ENCODE results near the gene NEUROD6. TPM values are rescaled to one million over a fixed set of nuclear protein-coding genes. Genes with fewer than 3 reads are reported as not detected.

The NEUROD6 gene
- total and polyA plus RNA-seq, 2 experiments from 2014 or later, result not detected

DNA sequence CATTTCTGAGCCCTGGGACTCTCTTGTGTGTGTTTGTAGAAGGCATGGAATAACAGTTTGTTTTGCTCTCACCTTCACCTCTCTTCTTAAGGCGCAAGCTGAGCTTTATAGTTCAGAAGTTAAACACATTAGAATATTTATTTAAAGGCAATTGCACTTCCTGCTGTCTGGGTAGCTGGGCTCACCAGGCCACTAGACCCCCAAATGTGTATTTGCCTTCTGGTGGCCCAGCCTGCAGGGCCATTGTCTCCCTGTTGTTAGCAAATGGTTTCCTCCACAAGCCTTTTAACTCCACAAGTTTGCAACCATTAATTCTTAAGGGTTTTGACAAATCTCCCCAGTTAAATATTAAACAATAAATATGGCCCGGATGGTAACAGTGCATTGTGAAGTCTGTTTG is 31.1 kb upstream of the NEUROD6 start (continued):
- TF ChIP-seq, protein P1, sequence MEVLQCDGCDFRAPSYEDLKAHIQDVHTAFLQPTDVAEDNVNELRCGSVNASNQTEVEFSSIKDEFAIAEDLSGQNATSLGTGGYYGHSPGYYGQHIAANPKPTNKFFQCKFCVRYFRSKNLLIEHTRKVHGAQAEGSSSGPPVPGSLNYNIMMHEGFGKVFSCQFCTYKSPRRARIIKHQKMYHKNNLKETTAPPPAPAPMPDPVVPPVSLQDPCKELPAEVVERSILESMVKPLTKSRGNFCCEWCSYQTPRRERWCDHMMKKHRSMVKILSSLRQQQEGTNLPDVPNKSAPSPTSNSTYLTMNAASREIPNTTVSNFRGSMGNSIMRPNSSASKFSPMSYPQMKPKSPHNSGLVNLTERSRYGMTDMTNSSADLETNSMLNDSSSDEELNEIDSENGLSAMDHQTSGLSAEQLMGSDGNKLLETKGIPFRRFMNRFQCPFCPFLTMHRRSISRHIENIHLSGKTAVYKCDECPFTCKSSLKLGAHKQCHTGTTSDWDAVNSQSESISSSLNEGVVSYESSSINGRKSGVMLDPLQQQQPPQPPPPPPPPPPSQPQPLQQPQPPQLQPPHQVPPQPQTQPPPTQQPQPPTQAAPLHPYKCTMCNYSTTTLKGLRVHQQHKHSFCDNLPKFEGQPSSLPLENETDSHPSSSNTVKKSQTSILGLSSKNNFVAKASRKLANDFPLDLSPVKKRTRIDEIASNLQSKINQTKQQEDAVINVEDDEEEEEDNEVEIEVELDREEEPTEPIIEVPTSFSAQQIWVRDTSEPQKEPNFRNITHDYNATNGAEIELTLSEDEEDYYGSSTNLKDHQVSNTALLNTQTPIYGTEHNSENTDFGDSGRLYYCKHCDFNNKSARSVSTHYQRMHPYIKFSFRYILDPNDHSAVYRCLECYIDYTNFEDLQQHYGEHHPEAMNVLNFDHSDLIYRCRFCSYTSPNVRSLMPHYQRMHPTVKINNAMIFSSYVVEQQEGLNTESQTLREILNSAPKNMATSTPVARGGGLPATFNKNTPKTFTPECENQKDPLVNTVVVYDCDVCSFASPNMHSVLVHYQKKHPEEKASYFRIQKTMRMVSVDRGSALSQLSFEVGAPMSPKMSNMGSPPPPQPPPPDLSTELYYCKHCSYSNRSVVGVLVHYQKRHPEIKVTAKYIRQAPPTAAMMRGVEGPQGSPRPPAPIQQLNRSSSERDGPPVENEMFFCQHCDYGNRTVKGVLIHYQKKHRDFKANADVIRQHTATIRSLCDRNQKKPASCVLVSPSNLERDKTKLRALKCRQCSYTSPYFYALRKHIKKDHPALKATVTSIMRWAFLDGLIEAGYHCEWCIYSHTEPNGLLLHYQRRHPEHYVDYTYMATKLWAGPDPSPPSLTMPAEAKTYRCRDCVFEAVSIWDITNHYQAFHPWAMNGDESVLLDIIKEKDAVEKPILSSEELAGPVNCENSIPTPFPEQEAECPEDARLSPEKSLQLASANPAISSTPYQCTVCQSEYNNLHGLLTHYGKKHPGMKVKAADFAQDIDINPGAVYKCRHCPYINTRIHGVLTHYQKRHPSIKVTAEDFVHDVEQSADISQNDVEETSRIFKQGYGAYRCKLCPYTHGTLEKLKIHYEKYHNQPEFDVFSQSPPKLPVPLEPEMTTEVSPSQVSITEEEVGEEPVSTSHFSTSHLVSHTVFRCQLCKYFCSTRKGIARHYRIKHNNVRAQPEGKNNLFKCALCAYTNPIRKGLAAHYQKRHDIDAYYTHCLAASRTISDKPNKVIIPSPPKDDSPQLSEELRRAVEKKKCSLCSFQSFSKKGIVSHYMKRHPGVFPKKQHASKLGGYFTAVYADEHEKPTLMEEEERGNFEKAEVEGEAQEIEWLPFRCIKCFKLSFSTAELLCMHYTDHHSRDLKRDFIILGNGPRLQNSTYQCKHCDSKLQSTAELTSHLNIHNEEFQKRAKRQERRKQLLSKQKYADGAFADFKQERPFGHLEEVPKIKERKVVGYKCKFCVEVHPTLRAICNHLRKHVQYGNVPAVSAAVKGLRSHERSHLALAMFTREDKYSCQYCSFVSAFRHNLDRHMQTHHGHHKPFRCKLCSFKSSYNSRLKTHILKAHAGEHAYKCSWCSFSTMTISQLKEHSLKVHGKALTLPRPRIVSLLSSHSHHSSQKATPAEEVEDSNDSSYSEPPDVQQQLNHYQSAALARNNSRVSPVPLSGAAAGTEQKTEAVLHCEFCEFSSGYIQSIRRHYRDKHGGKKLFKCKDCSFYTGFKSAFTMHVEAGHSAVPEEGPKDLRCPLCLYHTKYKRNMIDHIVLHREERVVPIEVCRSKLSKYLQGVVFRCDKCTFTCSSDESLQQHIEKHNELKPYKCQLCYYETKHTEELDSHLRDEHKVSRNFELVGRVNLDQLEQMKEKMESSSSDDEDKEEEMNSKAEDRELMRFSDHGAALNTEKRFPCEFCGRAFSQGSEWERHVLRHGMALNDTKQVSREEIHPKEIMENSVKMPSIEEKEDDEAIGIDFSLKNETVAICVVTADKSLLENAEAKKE (CRISPR knock-in tag; IDR thresholded peaks at IDR 0.05), result no peak
- TF ChIP-seq CREB1 (CRISPR knock-in tag; IDR thresholded peaks at IDR 0.05; ENCODE audit: low read depth), result no peak

DNA sequence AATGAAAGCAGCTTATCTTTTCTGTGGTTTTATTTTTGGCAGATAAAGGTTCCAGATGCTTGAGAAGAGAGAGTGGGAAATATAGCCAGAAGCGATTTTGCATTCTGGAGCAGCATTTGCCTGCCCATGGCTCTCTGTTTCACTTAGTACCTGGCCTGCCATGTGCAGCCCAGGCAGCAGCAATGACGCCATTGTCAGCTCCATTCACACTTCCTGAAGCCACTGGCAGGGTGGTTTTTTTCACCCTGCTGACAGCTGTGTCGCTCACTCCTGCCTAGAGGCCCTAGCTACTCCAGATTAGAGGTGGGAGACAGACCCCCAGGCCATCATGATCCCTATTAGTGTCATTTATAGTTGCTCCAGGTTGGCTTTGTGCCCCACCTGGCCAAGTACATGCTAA is 30.1 kb upstream of the NEUROD6 start:
- H3K4me3 ChIP-seq, result no peak overlapping the region
- H3K9me3 Mint-ChIP-seq, result no peaks in the 10 kb centered on the region
- H3K4me3 Mint-ChIP-seq, result no peak overlapping the region
- H3K4me2 ChIP-seq, result no peak overlapping the region
- H3K27ac Mint-ChIP-seq, result no peak overlapping the region
- no peaks in the 10 kb centered on the region for H4K20me1 ChIP-seq (replicated peaks; ENCODE audit: insufficient read depth)
- H3K27ac ChIP-seq (ENCODE audit: low read depth), result no peak overlapping the region
- TF ChIP-seq POLR2AphosphoS5 (IDR thresholded peaks at IDR 0.05; ENCODE audit: low read depth) (no peak), ZNF331 (CRISPR knock-in tag; IDR thresholded peaks at IDR 0.05; ENCODE audit: low read depth) (no peak), ZNF114 (CRISPR knock-in tag; IDR thresholded peaks at IDR 0.05) (no peak), CREB1 (CRISPR knock-in tag; IDR thresholded peaks at IDR 0.05; ENCODE audit: low read depth) (no peak), EZH2phosphoT487 (IDR thresholded peaks at IDR 0.05; ENCODE audit: unreplicated experiment) (no peak)
- TF ChIP-seq, protein P2, sequence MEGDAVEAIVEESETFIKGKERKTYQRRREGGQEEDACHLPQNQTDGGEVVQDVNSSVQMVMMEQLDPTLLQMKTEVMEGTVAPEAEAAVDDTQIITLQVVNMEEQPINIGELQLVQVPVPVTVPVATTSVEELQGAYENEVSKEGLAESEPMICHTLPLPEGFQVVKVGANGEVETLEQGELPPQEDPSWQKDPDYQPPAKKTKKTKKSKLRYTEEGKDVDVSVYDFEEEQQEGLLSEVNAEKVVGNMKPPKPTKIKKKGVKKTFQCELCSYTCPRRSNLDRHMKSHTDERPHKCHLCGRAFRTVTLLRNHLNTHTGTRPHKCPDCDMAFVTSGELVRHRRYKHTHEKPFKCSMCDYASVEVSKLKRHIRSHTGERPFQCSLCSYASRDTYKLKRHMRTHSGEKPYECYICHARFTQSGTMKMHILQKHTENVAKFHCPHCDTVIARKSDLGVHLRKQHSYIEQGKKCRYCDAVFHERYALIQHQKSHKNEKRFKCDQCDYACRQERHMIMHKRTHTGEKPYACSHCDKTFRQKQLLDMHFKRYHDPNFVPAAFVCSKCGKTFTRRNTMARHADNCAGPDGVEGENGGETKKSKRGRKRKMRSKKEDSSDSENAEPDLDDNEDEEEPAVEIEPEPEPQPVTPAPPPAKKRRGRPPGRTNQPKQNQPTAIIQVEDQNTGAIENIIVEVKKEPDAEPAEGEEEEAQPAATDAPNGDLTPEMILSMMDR (conservative IDR thresholded peaks at IDR 0.05; ENCODE audit: low read depth in 2 of 2), result no peak
- TF ChIP-seq, protein P3, sequence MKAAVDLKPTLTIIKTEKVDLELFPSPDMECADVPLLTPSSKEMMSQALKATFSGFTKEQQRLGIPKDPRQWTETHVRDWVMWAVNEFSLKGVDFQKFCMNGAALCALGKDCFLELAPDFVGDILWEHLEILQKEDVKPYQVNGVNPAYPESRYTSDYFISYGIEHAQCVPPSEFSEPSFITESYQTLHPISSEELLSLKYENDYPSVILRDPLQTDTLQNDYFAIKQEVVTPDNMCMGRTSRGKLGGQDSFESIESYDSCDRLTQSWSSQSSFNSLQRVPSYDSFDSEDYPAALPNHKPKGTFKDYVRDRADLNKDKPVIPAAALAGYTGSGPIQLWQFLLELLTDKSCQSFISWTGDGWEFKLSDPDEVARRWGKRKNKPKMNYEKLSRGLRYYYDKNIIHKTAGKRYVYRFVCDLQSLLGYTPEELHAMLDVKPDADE (IDR thresholded peaks at IDR 0.05), result no peak
- DNase-seq (ENCODE audit: low spot score) (no peak), ATAC-seq (no peak)
- peaks cover 9% of the 10 kb centered on the region; the same call in 1 of the 2 replicates for H3K27me3 ChIP-seq (ENCODE audit: insufficient read depth)
- H3K27me3 Mint-ChIP-seq (ENCODE audit: insufficient read depth, low read depth, poor library complexity), result peaks cover 7% of the 10 kb centered on the region
- no peaks in the 10 kb centered on the region for H3K36me3 Mint-ChIP-seq (ENCODE audit: low read depth)
- no peaks in the 10 kb centered on the region for H3K36me3 ChIP-seq (ENCODE audit: insufficient read depth)
- H3K9me2 ChIP-seq (ENCODE audit: insufficient read depth), result no peaks in the 10 kb centered on the region
- peaks cover 16% of the 10 kb centered on the region for H3K4me1 ChIP-seq (ENCODE audit: insufficient read depth)
- H3K4me1 Mint-ChIP-seq, result peaks cover 26% of the 10 kb centered on the region; the same call in 2 of the 3 replicates
- H3F3A ChIP-seq (replicated peaks; ENCODE audit: low read depth), result no peaks in the 10 kb centered on the region
- H3K79me2 ChIP-seq (replicated peaks; ENCODE audit: insufficient read depth), result no peaks in the 10 kb centered on the region
- no peak overlapping the region for H2AFZ ChIP-seq

Measured in GM23338 (cell line).